ENCODE results near the gene TMEM198. TPM values are rescaled to one million over a fixed set of nuclear protein-coding genes. Genes with fewer than 3 reads are reported as not detected.

TMEM198 gene
- total RNA-seq, 1 donor, result 2.6 TPM

- DNase-seq (ENCODE audit: low read depth), result no peak
- TF ChIP-seq, protein P1, sequence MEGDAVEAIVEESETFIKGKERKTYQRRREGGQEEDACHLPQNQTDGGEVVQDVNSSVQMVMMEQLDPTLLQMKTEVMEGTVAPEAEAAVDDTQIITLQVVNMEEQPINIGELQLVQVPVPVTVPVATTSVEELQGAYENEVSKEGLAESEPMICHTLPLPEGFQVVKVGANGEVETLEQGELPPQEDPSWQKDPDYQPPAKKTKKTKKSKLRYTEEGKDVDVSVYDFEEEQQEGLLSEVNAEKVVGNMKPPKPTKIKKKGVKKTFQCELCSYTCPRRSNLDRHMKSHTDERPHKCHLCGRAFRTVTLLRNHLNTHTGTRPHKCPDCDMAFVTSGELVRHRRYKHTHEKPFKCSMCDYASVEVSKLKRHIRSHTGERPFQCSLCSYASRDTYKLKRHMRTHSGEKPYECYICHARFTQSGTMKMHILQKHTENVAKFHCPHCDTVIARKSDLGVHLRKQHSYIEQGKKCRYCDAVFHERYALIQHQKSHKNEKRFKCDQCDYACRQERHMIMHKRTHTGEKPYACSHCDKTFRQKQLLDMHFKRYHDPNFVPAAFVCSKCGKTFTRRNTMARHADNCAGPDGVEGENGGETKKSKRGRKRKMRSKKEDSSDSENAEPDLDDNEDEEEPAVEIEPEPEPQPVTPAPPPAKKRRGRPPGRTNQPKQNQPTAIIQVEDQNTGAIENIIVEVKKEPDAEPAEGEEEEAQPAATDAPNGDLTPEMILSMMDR (IDR thresholded peaks at IDR 0.05; ENCODE audit: insufficient read depth, low read depth, low read length), result no peak
- H3K4me3 ChIP-seq (ENCODE audit: low read depth, low read length), result no peak overlapping the region
Measured at GRCh38 chr2:219573166-219573565, 29.3 kb downstream of the TMEM198 start.

DNA sequence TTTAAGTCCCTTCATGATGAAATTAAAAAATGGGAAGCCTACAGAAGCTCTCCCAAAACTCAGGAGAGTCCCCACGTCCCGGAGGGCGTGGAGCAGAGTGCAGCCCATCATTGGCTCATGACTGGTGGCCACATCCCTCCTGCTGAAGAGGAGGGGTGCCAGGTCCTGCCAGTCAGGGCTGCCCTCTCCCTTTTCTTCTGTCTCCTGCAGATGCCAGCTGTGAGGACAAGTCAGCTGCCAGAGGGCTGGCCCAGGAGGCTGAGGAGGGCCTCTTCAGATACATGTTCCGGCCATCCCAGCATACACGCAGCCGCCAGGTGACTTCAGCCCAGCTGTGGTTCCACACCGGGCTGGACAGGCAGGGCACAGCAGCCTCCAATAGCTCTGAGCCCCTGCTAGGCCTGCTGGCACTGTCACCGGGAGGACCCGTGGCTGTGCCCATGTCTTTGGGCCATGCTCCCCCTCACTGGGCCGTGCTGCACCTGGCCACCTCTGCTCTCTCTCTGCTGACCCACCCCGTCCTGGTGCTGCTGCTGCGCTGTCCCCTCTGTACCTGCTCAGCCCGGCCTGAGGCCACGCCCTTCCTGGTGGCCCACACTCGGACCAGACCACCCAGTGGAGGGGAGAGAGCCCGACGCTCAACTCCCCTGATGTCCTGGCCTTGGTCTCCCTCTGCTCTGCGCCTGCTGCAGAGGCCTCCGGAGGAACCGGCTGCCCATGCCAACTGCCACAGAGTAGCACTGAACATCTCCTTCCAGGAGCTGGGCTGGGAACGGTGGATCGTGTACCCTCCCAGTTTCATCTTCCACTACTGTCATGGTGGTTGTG is 30.9 kb downstream of the TMEM198 start:
- TF ChIP-seq, protein P1 (IDR thresholded peaks at IDR 0.05; ENCODE audit: insufficient read depth, low read depth, low read length), result no peak
- no peak overlapping the region for H3K4me3 ChIP-seq (ENCODE audit: low read depth, low read length)
- no peak for DNase-seq (ENCODE audit: low read depth)

DNA sequence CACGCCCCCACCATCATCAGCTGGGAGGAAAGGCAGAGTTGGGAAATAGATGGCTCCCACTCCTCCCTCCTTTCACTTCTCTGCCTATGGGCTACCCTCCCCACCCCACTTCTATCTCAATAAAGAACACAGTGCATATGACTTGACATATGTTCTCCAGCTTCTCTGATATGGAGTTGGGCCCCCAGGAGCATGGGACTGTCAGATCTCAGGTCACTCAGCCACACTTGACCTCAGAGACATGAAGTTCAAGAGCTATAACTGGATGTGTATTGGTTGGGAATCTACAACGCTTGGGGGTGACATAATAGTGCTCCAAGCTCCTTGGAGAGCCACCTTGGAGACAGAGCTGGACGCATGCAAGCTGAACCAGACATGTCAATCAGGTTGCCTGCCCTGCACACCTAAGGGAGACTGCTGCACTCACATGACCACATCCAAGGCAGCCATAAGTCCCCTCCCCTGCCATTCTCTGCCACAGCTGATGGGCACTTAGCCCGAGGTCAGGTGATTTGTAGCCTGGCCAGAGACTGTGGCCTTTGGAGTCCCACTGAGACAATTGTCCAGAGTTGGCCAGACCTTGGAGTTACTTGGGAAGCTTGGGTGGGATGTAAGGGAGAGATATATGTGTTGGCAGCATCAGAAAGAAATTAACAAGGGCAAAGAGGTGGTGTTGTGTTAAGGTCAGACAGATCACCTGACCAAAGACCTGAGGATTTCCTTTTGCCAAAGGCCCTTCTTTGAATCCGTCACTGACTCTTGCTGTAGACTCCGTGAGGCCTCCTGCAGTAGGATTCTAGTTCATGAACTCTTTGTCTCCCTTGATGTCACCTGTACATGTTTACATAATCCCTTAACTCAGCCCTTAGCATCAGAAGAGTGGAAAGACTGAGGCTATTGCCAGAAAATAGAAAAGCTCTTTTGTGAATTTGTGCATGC is 32.0 kb downstream of the TMEM198 start:
- H3K4me3 ChIP-seq (ENCODE audit: low read depth, low read length), result no peak overlapping the region
- TF ChIP-seq, protein P1 (IDR thresholded peaks at IDR 0.05; ENCODE audit: insufficient read depth, low read depth, low read length), result no peak
- no peak for DNase-seq (ENCODE audit: low read depth)

- no peak overlapping the region for H3K4me3 ChIP-seq (ENCODE audit: low read depth, low read length)
- TF ChIP-seq, protein P1 (IDR thresholded peaks at IDR 0.05; ENCODE audit: insufficient read depth, low read depth, low read length), result no peak
- DNase-seq (ENCODE audit: low read depth), result no peak
Measured at GRCh38 chr2:219576505-219577388, 32.9 kb downstream of the TMEM198 start.

- TF ChIP-seq, protein P1 (IDR thresholded peaks at IDR 0.05; ENCODE audit: insufficient read depth, low read depth, low read length), result no peak
- DNase-seq (ENCODE audit: low read depth), result peak; percentile 86
- no peak overlapping the region for H3K4me3 ChIP-seq (ENCODE audit: low read depth, low read length)
Measured at GRCh38 chr2:219578811-219579613, 35.2 kb downstream of the TMEM198 start.
